Measurements from ENCODE around the gene MVK.

- no peak for TF ChIP-seq CTCF (IDR thresholded peaks at IDR 0.05 in 4 of 5, conservative IDR thresholded peaks at IDR 0.05 in 1 of 5)
- no peak for TF ChIP-seq POLR2A (IDR thresholded peaks at IDR 0.05)
Observed at GRCh38 chr12:109557805-109558204, 15.8 kb upstream of the MVK start.

Data from gastrocnemius medialis (tissue), 4 donors.